ES-I3 (cell line): Measurements from ENCODE around the gene HRH1.
"Not testable (repeated sequence)": the region's sequence is repeated elsewhere in the genome, so short reads cannot be mapped to it uniquely, and the experiment has no call there.

Experiments
- H3K36me3 ChIP-seq: 2 replicates; pipeline ENCODE4 v1.6.1; 2013; ENCODE audit warnings: mild to moderate bottlenecking, low read length, control low read depth, moderate library complexity; ENCODE audit not compliant: insufficient read depth
- H3K4me1 ChIP-seq: 2 replicates; pipeline ENCODE4 v1.6.1; 2013; ENCODE audit warnings: mild to moderate bottlenecking, control low read depth, low read length; ENCODE audit not compliant: insufficient read depth
- H3K9ac ChIP-seq: 2 replicates; pipeline ENCODE4 v1.6.1; 2013; ENCODE audit warnings: low read depth, mild to moderate bottlenecking, low read length, moderate library complexity
- H3K9me3 ChIP-seq: 2 replicates; pipeline ENCODE4 v1.6.1; 2013; ENCODE audit warnings: mild to moderate bottlenecking, low read length, moderate library complexity; ENCODE audit not compliant: control insufficient read depth, insufficient read depth

Gene HRH1

GRCh38 chr3:11198495-11198894 lies 44.2 kb downstream of the HRH1 start:
- Histone ChIP-seq H3K4me1 (peaks cover 28% of the 10 kb centered on the region), H3K36me3 (no peaks in the 10 kb centered on the region), H3K9me3 (no peaks in the 10 kb centered on the region), H3K9ac (no peak overlapping the region; the same call in 1 of the 2 replicates)

DNA sequence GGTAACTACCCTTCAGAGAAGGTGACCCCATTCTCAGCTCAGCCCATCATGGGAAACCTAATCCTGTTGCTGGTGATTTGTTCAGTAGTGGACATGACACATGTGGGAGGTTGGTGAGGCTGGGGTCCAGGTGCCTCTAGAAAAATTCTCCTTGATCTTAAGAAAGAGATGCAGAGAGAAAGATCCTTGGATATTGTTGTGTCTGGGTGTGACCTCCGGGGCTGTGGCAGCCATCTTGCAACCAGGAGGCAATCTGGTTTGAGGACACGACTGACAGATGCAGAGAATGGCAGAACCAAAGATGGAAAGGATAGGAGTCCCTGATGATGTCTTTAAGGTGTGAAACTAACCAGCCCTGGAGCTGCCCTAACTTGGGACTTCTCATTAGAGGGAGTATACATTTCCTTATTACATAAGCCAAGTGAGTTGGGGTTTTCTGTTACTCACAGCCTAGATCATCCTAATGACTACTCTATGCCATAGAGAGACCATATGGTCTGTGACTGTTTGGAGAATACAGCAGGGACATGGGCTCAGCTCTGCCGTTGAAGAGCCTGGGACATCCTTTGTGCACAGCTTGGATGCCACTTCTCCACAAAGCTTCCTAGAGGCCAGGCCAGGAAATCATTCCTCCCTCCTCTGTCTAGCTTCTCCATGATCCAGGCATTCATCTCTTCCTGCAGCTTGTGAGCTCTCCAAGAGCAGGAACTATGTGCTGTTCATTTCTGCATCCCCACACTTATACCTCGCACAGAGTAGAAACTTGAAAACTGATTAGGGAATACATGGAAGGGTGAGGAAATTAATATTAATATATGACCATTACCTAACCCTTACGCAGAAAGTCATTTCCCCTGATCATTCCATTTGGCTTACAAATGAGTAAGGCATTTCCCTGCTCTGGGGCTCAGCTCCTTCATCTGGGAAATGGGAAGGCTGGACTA lies 45.9 kb downstream of the HRH1 start:
- Histone ChIP-seq H3K4me1 (peaks cover 28% of the 10 kb centered on the region), H3K36me3 (no peaks in the 10 kb centered on the region), H3K9me3 (no peaks in the 10 kb centered on the region), H3K9ac (no peak overlapping the region)

GRCh38 chr3:11201251-11202019 lies 47.1 kb downstream of the HRH1 start:
- Histone ChIP-seq H3K9me3 (no peaks in the 10 kb centered on the region), H3K36me3 (no peaks in the 10 kb centered on the region), H3K4me1 (peaks cover 16% of the 10 kb centered on the region), H3K9ac (no peak overlapping the region)

DNA sequence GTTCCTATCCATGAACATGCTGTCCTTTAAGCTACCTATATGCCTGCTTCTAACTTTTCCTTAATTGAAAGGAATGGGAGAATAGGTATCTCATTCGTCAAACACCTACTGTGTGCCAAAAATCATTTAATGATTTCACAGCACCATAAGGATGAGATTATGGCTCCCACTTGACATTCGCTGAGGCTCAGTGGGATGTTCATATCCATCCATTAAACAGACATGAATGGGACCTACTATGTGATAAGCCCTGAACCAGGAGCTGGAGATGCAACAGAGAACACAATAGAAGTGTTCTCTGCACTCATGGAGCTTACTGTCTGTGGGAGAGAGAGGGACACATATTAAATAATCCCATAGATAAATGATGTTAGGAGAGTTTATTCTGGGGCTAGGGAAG lies 49.7 kb downstream of the HRH1 start:
- H3K36me3 ChIP-seq, result no peaks in the 10 kb centered on the region
- H3K4me1 ChIP-seq, result peaks cover 7% of the 10 kb centered on the region
- no peaks in the 10 kb centered on the region for H3K9me3 ChIP-seq
- no peak overlapping the region for H3K9ac ChIP-seq

DNA sequence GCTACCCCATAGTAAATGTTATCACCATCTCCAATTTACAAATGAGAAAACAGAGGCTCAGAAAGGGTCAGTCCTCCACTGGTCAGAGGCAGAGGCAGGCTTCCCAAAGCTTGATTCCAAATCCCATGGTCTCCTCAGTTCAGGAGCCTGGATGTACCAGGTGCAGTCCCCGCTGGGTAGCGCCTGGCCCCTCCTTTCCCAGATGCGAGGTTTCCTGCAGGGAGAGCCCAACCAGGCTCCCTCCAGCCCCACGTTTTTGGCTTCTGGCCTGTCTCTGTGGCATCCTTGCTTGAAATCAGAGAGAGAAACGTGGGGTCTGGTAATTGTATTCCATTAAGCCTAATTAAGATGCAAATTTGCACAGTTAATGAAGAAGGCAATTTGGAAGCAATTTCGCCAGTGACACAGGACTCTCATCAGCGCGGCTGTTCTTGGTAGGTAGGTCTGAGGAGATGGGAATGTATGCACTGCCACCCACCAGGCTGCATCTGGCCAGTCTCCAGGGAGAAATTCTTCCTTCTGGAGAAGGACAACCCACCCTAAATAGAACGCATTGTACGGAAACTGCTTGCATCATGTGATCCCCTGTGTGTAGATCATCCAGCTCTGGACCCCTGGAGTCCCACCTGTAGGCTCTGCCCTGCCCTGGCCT lies 50.5 kb downstream of the HRH1 start:
- H3K36me3 ChIP-seq, result no peaks in the 10 kb centered on the region
- no peaks in the 10 kb centered on the region for H3K9me3 ChIP-seq
- peaks cover 7% of the 10 kb centered on the region for H3K4me1 ChIP-seq
- H3K9ac ChIP-seq, result no peak overlapping the region

- H3K36me3 ChIP-seq, H3K4me1 ChIP-seq, H3K9me3 ChIP-seq, H3K9ac ChIP-seq: not testable (repeated sequence)
Measured at GRCh38 chr3:11205881-11206280, 51.6 kb downstream of the HRH1 start.

DNA sequence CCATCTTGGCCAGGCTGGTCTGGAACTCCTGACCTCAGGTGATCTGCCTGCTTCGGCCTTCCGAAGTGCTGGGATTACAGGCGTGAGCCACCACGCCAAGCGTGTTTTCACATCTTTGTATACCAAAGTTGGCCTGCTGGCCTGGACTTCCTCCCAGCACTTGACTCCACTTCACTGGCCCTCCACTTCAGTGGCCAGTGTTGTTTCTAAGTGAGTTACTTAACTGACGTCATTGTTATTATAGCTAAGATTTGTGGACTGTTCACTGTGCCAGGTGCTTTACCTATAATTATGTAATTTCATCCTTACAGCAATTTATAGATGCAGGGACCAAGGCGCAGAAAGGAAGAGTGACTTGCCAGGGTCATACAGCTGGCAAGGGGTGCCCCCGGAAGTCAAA lies 52.0 kb downstream of the HRH1 start:
- Histone ChIP-seq H3K9me3 (no peaks in the 10 kb centered on the region), H3K36me3 (no peaks in the 10 kb centered on the region), H3K4me1 (peaks cover 6% of the 10 kb centered on the region)

GRCh38 chr3:11206953-11207352 lies 52.7 kb downstream of the HRH1 start:
- peaks cover 7% of the 10 kb centered on the region; the same call in 1 of the 2 replicates for H3K4me1 ChIP-seq
- H3K9ac ChIP-seq, result no peak overlapping the region
- no peaks in the 10 kb centered on the region for H3K36me3 ChIP-seq
- H3K9me3 ChIP-seq, result no peaks in the 10 kb centered on the region

More for the DNA sequence above, 52.0 kb downstream of the HRH1 start:
- no peak overlapping the region for H3K9ac ChIP-seq

- Histone ChIP-seq H3K36me3 (no peaks in the 10 kb centered on the region), H3K9ac (no peak overlapping the region), H3K4me1 (peaks cover 7% of the 10 kb centered on the region; the same call in 1 of the 2 replicates), H3K9me3 (no peaks in the 10 kb centered on the region)
Measured at GRCh38 chr3:11211531-11212298, 57.4 kb downstream of the HRH1 start.

DNA sequence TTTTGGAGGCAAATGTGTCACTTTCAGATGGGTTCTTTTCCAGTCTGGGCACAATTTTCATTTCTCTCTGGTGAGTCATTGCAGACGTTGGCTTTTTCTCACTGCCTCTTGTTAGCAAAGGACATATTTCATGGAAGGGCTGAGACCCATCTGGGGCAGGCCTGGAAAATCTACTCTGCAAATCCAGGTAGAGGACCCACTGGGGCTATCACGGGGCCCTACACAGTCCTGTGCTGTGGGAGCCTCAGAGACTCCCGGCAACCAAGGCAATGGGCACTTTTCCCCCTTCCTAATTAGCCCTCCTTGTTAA lies 58.0 kb downstream of the HRH1 start:
- Histone ChIP-seq H3K4me1 (peaks cover 7% of the 10 kb centered on the region; the same call in 1 of the 2 replicates), H3K9me3 (no peaks in the 10 kb centered on the region), H3K9ac (no peak overlapping the region), H3K36me3 (no peaks in the 10 kb centered on the region)

DNA sequence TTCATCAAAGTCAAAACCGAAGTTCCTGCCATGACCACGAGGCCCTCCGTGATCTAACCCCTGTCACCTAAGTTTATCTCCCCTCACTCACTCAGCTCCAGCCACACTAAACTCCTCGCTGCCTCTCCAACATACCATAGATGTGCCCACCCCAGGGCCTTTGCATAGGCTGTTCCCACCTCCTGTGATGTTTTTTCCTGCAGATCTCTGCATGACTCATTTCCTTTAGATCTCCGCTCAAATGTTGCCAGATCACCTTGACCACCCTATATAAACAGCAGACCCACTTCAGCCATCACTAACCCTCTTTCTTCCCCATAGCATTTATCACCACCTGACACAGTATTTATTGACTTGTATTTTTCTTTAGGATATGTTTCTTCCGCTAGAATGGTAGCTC lies 58.5 kb downstream of the HRH1 start:
- Histone ChIP-seq H3K9me3 (no peaks in the 10 kb centered on the region), H3K36me3 (no peaks in the 10 kb centered on the region), H3K4me1 (peaks cover 7% of the 10 kb centered on the region; the same call in 1 of the 2 replicates), H3K9ac (no peak overlapping the region)

- no peaks in the 10 kb centered on the region for H3K9me3 ChIP-seq
Measured at GRCh38 chr3:11213810-11214450, 59.6 kb downstream of the HRH1 start.

DNA sequence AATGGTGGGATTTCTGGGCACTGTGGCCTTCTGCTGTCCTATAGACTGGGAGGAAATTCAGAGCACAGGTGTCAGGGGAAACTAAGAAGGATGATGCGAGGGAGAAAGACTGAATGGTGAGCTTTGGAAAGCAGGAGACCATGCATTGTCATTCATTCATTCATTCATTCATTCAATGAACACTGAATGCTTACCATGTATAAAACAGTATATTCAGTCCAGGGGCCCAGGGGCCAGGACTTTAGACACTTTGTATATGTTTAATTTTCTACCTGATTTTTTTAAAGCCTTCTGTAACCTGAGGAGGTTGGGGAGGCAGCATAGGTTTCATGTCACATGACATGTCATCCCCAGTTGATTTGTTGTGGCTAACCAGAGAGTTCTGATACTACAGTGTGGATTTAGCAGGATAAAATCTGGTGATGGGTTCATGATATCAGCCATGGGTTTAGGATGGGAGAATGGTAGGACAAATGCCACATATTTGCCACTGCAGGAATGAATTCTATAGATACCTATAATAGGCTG lies 60.2 kb downstream of the HRH1 start:
- Histone ChIP-seq H3K36me3 (no peaks in the 10 kb centered on the region), H3K9ac (no peak overlapping the region), H3K9me3 (no peaks in the 10 kb centered on the region), H3K4me1 (peaks cover 7% of the 10 kb centered on the region; the same call in 1 of the 2 replicates)

More at GRCh38 chr3:11213810-11214450, 59.6 kb downstream of the HRH1 start:
- Histone ChIP-seq H3K9ac (no peak overlapping the region), H3K4me1 (peaks cover 7% of the 10 kb centered on the region; the same call in 1 of the 2 replicates), H3K36me3 (no peaks in the 10 kb centered on the region)
